Caco-2 (cell line): ENCODE data around the gene CYP24A1. TPM values are rescaled to one million over a fixed set of nuclear protein-coding genes. Genes with fewer than 3 reads are reported as not detected.

Source experiments
- BruUV-seq: library from RNA; stranded (reverse); fragments of 400-500 nt; replicated peaks from 2 replicates; lab custom pipeline; 2021; lab: Mats Ljungman, UMichigan
- CTCF ChIA-PET: fragments of 300-600 bp; sonication (Branson Sonifier 250); formaldehyde crosslinking; loops from one replicate; lab custom pipeline; 2022; ENCODE audit warnings: antibody characterized with exemption; lab: Charles Lee
- POLR2A ChIA-PET: fragments of 300-600 bp; sonication (Branson Sonifier 250); formaldehyde crosslinking; loops from one replicate; lab custom pipeline; 2022; ENCODE audit warnings: antibody characterized with exemption; lab: Charles Lee
- DNase-seq, 2 experiments: peaks; one replicate each; pipeline versions ENCODE4 v3.0.0 to v3.0.0-alpha.2; 2020 to 2022
- H3K27me3 ChIP-seq: replicated peaks from 2 replicates; pipeline ENCODE4 v1.6.0; 2011; ENCODE audit warnings: low read length; ENCODE audit not compliant: control insufficient read depth, insufficient read depth
- H3K36me3 ChIP-seq: 2 replicates; pipeline ENCODE4 v1.5.1; 2011; ENCODE audit warnings: low read length; ENCODE audit not compliant: control insufficient read depth, insufficient read depth
- H3K4me1 ChIP-seq: fragments of 250-450 bp; sonication (Bioruptor Pico); 2 replicates; pipeline ENCODE4 v1.5.1; 2020; ENCODE audit warnings: mild to moderate bottlenecking
- H3K4me3 ChIP-seq: 2 replicates; pipeline ENCODE4 v1.5.1; 2011; ENCODE audit warnings: low read depth, mild to moderate bottlenecking, control low read depth, low read length
- H3K9me3 ChIP-seq: fragments of 250-450 bp; sonication (Bioruptor Pico); 2 replicates; pipeline ENCODE4 v1.5.1; 2020; ENCODE audit warnings: mild to moderate bottlenecking, moderate library complexity
- H3K27ac Mint-ChIP-seq: one replicate; pipeline ENCODE4 v1.8.0; 2022; ENCODE audit warnings: mixed read lengths; ENCODE audit not compliant: unreplicated experiment
- H3K27me3 Mint-ChIP-seq: one replicate; pipeline ENCODE4 v1.8.0; 2022; ENCODE audit warnings: mixed read lengths; ENCODE audit not compliant: insufficient read depth, unreplicated experiment
- H3K36me3 Mint-ChIP-seq: one replicate; pipeline ENCODE4 v1.8.0; 2022; ENCODE audit warnings: mild to moderate bottlenecking, mixed read lengths; ENCODE audit not compliant: insufficient read depth, unreplicated experiment
- H3K4me1 Mint-ChIP-seq: one replicate; pipeline ENCODE4 v1.8.0; 2022; ENCODE audit warnings: low read depth, mixed read lengths; ENCODE audit not compliant: unreplicated experiment
- H3K4me3 Mint-ChIP-seq: one replicate; pipeline ENCODE4 v1.8.0; 2022; ENCODE audit warnings: mild to moderate bottlenecking, moderate library complexity, mixed read lengths; ENCODE audit not compliant: unreplicated experiment
- H3K9me3 Mint-ChIP-seq: one replicate; pipeline ENCODE4 v1.8.0; 2022; ENCODE audit warnings: mixed read lengths; ENCODE audit not compliant: unreplicated experiment
- CTCF ChIP-seq, 2 experiments: fragments of 200-600 bp in 1 of 2; IDR thresholded peaks; 1 replicate in 1 of 2; 2 replicates in 1 of 2; pipeline versions ENCODE4 v1.5.1 to v1.8.0; 2011 to 2022; ENCODE audit warnings: antibody characterized with exemption in 1 of 2, control low read depth in 1 of 2, inconsistent platforms in 1 of 2, low read depth in 1 of 2, low read length in 1 of 2, mild to moderate bottlenecking in 1 of 2, moderate library complexity in 1 of 2; ENCODE audit not compliant: insufficient read depth in 1 of 2, severe bottlenecking in 1 of 2, unreplicated experiment in 1 of 2
- intact Hi-C: fragments of 100-400 bp; cut with micrococcal nuclease; formaldehyde crosslinking; loops from one replicate; pipeline ENCODE4 v1.10.0; 2022; ENCODE audit not compliant: unreplicated experiment
- total RNA-seq: library from RNA; stranded (reverse); gene quantifications from 2 replicates; pipeline ENCODE4 v1.2.3, GENCODE V29; 2022

Gene CYP24A1
- total RNA-seq, 1 experiment from 2014 or later: 3.7 TPM

GRCh38 chr20:54161821-54162149 lies 12.0 kb downstream of the CYP24A1 start:
- ChIA-PET POLR2A (no interaction called here), CTCF (no interaction called here)
- peaks cover 7% of the 10 kb centered on the region for H3K27me3 Mint-ChIP-seq
- H3K4me3 Mint-ChIP-seq: no peak overlapping the region
- intact Hi-C loops: no loop called here
- H3K9me3 Mint-ChIP-seq: no peaks in the 10 kb centered on the region
- no peak for DNase-seq
- no peak overlapping the region for H3K27ac Mint-ChIP-seq
- no peaks in the 10 kb centered on the region for H3K36me3 ChIP-seq
- no peaks in the 10 kb centered on the region for H3K36me3 Mint-ChIP-seq
- no peak overlapping the region for H3K4me3 ChIP-seq
- no peaks in the 10 kb centered on the region for H3K27me3 ChIP-seq
- no peaks in the 10 kb centered on the region for H3K4me1 Mint-ChIP-seq
- no peaks in the 10 kb centered on the region for H3K9me3 ChIP-seq
- TF ChIP-seq CTCF (IDR thresholded peaks at IDR 0.05; ENCODE audit: insufficient read depth in 1 of 2, low read depth in 1 of 2, low read length in 1 of 2, severe bottlenecking in 1 of 2, unreplicated experiment in 1 of 2): no peak
- BruUV-seq: no TSS peak
- no peaks in the 10 kb centered on the region for H3K4me1 ChIP-seq

- Histone ChIP-seq H3K9me3 (no peaks in the 10 kb centered on the region), H3K27me3 (no peaks in the 10 kb centered on the region), H3K4me1 (no peaks in the 10 kb centered on the region), H3K4me3 (no peak overlapping the region), H3K36me3 (no peaks in the 10 kb centered on the region)
- intact Hi-C loops: no loop called here
- Mint-ChIP-seq H3K36me3 (no peaks in the 10 kb centered on the region), H3K4me3 (no peak overlapping the region), H3K4me1 (no peaks in the 10 kb centered on the region), H3K27ac (no peak overlapping the region), H3K27me3 (peaks cover 7% of the 10 kb centered on the region), H3K9me3 (no peaks in the 10 kb centered on the region)
- DNase-seq: no peak
- no peak for TF ChIP-seq CTCF (IDR thresholded peaks at IDR 0.05; ENCODE audit: insufficient read depth in 1 of 2, low read depth in 1 of 2, low read length in 1 of 2, severe bottlenecking in 1 of 2, unreplicated experiment in 1 of 2)
- POLR2A ChIA-PET: no interaction called here
- CTCF ChIA-PET: no interaction called here
- BruUV-seq: no TSS peak
Measured at GRCh38 chr20:54161008-54161820, 12.6 kb downstream of the CYP24A1 start.

GRCh38 chr20:54160065-54161007 lies 13.4 kb downstream of the CYP24A1 start:
- Mint-ChIP-seq H3K4me1 (no peaks in the 10 kb centered on the region), H3K4me3 (no peak overlapping the region), H3K9me3 (no peaks in the 10 kb centered on the region), H3K27ac (no peak overlapping the region), H3K27me3 (peaks cover 9% of the 10 kb centered on the region), H3K36me3 (no peaks in the 10 kb centered on the region)
- ChIA-PET CTCF (no interaction called here), POLR2A (no interaction called here)
- no peak for TF ChIP-seq CTCF (IDR thresholded peaks at IDR 0.05; ENCODE audit: insufficient read depth in 1 of 2, low read depth in 1 of 2, low read length in 1 of 2, severe bottlenecking in 1 of 2, unreplicated experiment in 1 of 2)
- no peak for DNase-seq
- intact Hi-C loops: no loop called here
- Histone ChIP-seq H3K4me1 (no peaks in the 10 kb centered on the region), H3K27me3 (no peaks in the 10 kb centered on the region), H3K9me3 (no peaks in the 10 kb centered on the region), H3K36me3 (no peaks in the 10 kb centered on the region), H3K4me3 (no peak overlapping the region)
- BruUV-seq: no TSS peak
